HL-60/S4 treated with retinoic acid at 250 ng/mL for 4 days and 3 days (cell line): ENCODE results near the gene RHPN2.

Experiments used
- in situ Hi-C: fragments of 300-500 bp; cut with MboI; formaldehyde crosslinking; loops from 2 replicates; pipeline ENCODE4 v1.7.0; 2022; ENCODE audit warnings: low sequenced_read_pairs

RHPN2 gene

GRCh38 chr19:33064792-33065550 is at the start of gene RHPN2:
Gene RHPN2, minus strand, starts transcription at chr19:33064888. Its CDS starts 36 bp downstream, at chr19:33064852.
- in situ Hi-C loops: no loop called here

DNA sequence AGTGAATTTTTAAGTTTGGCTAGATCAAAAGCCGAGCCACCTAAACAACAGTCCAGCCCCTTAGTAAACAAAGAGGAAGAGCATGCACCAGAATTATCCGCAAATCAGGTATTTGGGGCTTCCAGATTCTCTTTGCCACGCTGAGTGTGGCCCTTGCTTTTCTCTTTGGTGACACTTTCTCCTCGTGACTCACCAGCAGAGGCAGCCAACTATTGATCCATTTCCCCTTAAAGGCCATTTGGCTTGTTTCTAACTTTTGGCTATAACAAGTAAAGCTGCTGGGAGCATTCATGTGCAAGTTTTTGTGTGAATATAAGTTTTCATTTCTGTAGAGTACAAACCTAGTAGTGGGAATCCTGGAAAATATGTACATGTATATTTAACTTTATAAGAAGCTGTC is 49.6 kb upstream of the RHPN2 start:
- in situ Hi-C loops: loop anchor here (25.0 kb wide), 1 partner anchor 427 kb away; the partner anchor contains the start of genes ANKRD27, NUDT19 and RGS9BP

GRCh38 chr19:33111587-33111986 is 46.9 kb upstream of the RHPN2 start:
- in situ Hi-C loops: loop anchor here (25.0 kb wide), 1 partner anchor 424 kb away; the partner anchor contains the start of genes ANKRD27, NUDT19 and RGS9BP

DNA sequence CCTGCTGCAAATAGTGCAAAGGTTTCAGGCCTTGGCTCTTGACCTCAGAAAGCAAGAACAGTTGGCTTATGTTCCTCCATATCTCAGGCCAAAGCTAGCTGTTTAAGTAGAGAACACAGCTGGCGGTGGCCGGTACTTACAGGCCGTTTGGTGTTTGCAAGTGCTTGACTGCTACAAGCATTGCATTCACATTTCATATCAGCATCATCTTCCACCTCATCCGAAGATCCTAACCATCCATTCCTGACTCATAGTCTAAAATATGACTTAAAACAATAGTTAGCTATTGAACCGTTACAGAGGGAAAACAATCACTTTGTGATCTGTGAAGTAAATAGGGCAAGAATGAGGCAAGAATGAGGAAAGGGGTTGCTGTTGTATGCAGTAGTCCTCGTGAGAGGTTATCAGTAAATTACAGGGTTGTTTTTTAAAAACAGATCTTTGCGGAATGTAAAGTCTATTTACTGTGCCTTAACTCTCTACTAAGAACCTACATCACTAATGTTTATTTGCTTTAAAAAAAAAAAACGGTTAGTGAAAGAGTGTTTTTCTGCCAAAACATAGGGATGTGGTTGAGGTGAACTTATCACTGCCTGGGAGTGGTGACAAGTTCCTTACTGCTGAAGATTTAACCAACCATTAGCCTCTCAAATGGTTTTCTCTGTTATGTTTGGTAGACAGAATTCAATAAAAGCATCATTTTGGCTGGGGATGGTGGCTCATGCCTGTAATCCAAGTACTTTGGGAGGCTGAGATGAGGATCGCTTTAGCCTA is 45.6 kb upstream of the RHPN2 start:
- in situ Hi-C loops: loop anchor here (25.0 kb wide), 1 partner anchor 423 kb away; the partner anchor contains the start of genes ANKRD27, NUDT19 and RGS9BP

- in situ Hi-C loops: loop anchor here (25.0 kb wide), 1 partner anchor 421 kb away; the partner anchor contains the start of genes ANKRD27, NUDT19 and RGS9BP
Observed at GRCh38 chr19:33108161-33108560, 43.5 kb upstream of the RHPN2 start.

DNA sequence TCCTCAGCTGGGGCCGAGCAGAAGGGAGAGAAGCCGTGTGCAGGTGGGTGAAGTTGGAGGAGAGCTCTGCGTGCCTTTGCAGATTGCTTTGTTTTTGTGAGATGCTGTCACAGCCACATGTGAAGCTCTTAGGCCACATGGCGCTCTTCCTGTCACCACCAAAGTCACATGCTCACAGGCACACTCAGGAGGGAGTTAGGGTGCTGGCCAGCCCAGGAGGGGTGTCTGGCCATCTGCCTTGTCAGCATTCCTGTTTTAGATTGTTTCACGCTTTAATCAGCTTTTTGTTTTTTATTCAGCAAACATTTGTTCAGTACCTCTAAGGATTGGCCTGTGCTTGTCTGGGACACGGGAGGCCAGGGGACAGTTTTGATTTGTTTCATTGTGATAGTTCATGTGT is 38.2 kb upstream of the RHPN2 start:
- in situ Hi-C loops: loop anchor here (25.0 kb wide), 1 partner anchor 416 kb away; the partner anchor contains the start of genes ANKRD27, NUDT19 and RGS9BP

- in situ Hi-C loops: loop anchor here (25.0 kb wide), 1 partner anchor 414 kb away; the partner anchor contains the start of genes ANKRD27, NUDT19 and RGS9BP
Observed at GRCh38 chr19:33100894-33101644, 36.4 kb upstream of the RHPN2 start.

GRCh38 chr19:33098055-33098534 is 33.4 kb upstream of the RHPN2 start:
- in situ Hi-C loops: no loop called here

- in situ Hi-C loops: no loop called here
Observed at GRCh38 chr19:33096005-33096404, 31.3 kb upstream of the RHPN2 start.

GRCh38 chr19:33094436-33095067 is 29.9 kb upstream of the RHPN2 start:
- in situ Hi-C loops: no loop called here

DNA sequence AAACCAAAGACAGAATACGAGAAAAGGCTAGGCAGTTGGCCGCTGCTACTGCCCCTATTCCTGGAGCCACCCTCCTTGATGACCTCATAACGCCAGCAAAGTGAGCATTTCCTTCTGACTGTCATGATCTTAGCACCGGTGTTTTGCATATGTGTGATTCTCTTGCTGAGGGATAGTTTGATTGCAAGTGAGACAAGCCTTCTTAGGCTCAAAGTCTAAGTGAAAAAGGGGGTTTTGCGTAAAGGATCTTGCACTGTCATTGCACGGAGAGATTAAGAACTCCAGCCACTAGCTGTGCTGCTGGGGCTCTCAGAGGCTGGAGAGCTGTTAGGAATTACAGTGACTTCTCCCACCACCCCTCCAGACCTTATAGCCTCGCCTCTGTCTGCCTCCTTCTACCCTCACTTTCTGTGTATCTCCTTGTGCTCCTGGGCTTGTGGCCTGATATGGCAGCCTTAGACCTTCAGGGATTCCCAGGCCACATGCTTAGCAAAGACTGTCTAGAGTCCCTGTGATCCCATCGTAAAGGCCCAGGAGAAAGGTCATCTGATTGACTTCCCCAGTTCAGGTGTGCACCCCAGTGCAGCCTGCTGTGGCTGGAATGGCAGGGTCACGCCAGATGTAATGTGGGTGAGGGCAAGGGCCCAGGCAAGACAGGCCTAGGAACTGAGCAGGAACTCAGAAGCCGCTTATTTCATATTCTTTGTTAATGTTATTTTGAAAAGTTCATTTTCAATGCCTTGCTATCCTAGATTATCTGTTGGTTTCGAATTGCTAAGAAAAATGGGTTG is 28.9 kb upstream of the RHPN2 start:
- in situ Hi-C loops: no loop called here

DNA sequence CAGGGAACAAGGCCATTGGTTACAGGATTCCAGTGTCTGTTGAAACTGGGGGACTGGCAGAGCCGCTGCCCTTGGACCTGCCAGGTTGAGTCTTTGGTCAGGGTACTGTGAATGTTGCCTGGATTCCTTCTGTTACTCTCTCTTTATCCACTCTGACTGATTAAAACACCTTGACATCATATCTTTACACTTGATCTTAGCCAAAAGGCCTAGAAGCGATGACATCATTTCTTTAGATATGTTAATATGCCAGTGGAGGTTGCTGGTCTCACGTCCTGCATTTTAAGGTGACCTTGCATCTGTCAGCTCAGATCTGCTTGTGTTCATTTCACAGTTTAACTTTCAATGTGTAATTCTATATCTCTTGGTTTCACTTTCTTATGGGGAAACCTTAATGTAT is 25.5 kb upstream of the RHPN2 start:
- in situ Hi-C loops: no loop called here

DNA sequence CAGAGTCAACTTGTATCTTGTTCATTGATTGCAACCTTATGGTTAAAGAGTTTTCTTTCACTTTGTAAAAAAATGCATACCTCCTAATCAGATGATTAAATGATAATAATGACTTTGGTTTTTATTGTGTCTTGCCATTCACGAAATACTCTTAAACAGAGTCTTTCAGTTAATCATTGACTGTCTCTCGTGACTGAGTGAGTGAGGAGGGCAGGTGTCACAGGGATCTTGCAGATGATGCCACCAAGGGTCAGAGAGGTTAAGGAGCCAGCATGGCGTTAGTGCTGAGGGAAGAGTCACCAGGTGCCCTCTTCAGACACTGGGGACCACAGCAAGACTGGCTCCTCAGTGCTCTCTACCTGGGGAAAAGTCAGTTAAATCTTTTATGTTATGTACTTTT is 24.3 kb upstream of the RHPN2 start:
- in situ Hi-C loops: no loop called here

DNA sequence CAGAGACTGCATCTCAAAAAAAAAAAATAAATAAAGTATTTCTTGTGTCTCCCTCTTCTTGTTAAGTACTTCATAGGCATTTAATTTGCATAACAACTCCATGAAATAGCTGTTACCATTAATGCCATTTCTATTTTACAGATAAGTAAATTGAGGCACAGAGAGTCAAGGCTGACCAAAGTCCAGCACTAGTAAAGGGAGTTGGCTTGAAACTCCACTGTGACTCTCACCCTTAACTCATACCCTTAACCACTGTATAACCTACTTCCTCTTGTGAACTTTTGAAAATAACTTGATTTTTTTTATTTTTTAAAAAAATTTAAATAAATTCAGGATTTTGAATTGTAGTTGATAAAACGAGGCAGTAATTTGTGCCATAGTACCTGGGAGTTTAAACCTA is 22.3 kb upstream of the RHPN2 start:
- in situ Hi-C loops: no loop called here

DNA sequence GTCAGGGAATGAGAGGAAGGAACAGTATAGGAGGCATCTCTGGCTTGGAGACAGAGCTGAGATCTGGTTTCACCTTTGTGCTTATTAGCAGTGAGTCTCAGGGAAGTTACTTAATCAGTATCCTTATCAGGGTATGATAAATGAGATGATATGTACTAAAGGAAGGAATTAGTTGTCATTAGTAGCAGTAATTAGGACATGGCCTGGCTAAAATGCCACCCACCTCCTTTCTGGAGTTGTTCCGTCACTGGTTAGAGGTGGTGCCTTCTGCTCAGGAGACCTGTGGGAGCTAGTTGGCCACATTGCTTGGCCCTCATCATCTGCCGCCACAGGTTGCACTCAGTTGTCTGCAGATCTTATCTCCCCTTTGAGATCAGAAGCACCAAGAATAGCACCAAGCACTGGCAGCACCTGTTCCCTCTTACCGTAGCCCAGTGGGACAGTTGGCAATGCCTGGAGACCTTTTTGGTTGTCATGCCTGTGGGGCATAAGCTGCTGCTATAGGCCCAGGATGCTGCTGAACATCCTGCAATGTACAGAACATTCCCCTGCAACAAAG is 21.0 kb upstream of the RHPN2 start:
- in situ Hi-C loops: no loop called here

GRCh38 chr19:33080761-33081681 is 16.3 kb upstream of the RHPN2 start, which contains the start of gene GPATCH1:
Gene GPATCH1, plus strand, starts transcription at chr19:33081181. Its CDS starts 13 bp downstream, at chr19:33081194.
- in situ Hi-C loops: no loop called here

- in situ Hi-C loops: no loop called here
Observed at GRCh38 chr19:33075519-33075918, 10.8 kb upstream of the RHPN2 start.

GRCh38 chr19:33071887-33072286 is 7.2 kb upstream of the RHPN2 start:
- in situ Hi-C loops: no loop called here
